Measurements from ENCODE around the gene FGFBP3.
"Not testable (repeated sequence)": the region's sequence is repeated elsewhere in the genome, so short reads cannot be mapped to it uniquely, and the experiment has no call there.

FGFBP3 gene

DNA sequence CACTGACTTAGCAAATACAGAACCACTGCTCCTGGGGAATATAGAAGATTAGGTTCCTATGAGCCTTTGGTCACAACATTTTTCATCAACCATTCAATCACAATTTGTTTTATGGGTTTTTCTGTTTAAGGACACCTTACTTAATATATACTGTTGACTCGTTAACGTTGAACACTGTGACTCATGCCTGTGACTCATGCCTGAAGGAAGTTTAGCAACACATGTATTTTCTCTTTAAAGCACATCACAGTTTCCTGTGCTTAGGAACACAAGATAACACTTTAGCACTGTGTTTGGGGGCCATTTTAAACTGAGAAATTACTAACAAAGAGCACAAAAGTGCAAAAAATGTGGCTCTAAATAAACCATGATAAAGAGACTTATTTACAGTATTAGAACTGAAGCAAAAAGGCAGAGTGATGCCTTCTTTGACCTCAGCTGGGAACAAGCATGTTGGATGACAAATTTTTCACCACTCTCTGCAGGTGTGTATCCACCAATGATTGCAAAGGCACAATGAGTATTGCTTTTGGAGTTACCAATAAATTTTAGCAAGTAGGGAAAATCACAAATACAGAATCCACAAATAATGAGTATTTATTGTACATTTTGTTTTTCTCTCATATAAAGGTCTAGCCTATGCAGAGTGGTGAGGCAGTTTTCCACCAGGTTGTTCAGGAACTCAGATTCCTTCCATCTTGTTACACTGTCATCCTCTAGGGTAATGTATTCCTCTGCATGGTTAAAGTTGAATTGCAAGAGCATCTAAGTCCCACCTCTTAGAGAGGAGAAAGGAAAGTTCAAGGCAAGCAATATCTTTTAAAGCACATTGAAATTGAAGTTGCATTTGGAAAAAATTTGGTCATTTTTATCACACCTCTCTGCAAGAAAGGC is 7.3 kb downstream of the FGFBP3 start:
- no peak for DNase-seq (ENCODE audit: low spot score)

GRCh38 chr10:91897421-91897820 is 11.9 kb downstream of the FGFBP3 start:
- no peak for DNase-seq (ENCODE audit: low spot score)

- DNase-seq (ENCODE audit: low spot score) = no peak
Observed at GRCh38 chr10:91896212-91896756, 13.0 kb downstream of the FGFBP3 start.

DNA sequence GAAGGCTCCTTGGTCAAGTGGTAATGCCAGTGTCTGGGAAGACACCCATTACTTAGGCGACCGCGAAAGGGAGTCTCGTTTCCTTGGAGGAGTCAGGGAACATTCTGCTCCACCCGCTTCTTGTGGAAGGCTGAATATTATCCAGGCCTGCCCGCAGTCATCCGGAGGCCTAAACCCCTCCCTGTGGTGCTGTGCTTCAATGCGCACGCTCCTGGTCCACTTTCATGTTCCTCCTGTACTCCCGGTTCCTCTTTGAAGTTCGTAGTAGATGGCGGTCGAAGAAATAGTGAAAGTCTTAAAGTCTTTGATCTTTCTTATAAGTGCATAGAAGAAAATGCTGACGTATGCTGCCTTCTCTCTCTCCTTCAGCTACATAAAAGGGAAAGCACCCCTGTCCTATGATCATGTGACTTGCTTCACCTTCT is 15.0 kb downstream of the FGFBP3 start:
- not testable (repeated sequence) for DNase-seq (ENCODE audit: low spot score)

DNA sequence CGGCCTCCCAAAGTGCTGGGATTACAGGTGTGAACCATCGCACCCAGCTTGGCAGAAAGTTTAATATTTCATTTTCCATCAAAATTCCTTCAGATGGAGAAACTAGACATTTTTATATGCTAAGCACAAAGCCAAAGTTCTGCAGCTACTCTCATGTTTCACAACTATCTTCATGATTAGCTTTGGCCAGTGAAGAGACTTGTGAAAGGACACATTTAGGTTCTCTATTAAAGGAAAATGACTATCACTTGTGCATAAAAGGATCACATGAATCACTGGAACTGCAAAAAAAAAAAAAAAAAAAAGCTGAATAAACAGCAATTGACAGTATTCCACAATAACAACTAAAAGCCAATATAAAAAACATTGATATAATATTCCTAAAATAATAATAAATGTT is 16.2 kb downstream of the FGFBP3 start:
- no peak for DNase-seq (ENCODE audit: low spot score)

DNA sequence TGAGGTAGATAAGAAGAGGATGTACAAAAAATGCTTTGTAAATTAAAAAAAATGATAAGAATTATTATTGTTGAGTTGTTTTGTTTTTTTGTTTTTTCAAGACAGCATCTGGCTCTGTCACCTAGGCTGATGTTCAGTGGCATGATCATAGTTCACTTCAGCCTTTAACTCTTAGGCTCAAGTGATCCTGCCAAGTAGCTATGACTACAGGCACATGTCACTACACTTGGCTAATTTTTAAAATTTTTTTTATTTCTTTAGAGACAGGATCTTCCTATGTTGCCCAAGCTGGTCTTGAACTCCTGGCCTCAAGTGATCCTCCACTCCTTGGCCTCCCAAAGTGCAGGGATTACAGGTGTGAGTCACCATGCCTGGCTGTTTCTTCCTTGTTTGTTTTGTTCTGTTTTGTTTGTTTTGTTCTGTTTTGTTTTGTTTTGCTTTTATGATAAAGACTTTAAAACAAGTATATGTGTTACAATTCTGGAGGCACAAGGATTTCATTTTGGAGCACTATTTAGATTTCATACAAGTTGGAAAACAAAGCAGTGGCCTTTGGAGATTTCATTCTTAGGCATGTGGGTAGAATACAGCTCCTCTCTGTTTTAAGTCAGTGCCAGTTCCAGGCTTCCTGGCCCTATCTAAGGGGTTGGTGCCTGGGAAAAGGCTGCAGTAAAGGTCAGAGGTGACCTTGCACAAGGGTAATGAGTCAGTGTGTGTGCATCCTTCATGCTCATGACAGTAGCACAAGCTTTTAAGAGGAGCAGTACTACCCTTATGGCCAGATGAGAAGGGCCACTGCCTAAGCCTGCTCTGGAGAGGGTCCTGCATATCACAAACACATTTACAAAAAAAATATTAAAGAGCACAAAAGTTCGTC is 17.9 kb downstream of the FGFBP3 start:
- DNase-seq (ENCODE audit: low spot score) = no peak

GRCh38 chr10:91887272-91888076 is 21.8 kb downstream of the FGFBP3 start:
- peak; percentile 62 for DNase-seq (ENCODE audit: low spot score)

GRCh38 chr10:91886954-91887271 is 22.4 kb downstream of the FGFBP3 start:
- no peak for DNase-seq (ENCODE audit: low spot score)

DNA sequence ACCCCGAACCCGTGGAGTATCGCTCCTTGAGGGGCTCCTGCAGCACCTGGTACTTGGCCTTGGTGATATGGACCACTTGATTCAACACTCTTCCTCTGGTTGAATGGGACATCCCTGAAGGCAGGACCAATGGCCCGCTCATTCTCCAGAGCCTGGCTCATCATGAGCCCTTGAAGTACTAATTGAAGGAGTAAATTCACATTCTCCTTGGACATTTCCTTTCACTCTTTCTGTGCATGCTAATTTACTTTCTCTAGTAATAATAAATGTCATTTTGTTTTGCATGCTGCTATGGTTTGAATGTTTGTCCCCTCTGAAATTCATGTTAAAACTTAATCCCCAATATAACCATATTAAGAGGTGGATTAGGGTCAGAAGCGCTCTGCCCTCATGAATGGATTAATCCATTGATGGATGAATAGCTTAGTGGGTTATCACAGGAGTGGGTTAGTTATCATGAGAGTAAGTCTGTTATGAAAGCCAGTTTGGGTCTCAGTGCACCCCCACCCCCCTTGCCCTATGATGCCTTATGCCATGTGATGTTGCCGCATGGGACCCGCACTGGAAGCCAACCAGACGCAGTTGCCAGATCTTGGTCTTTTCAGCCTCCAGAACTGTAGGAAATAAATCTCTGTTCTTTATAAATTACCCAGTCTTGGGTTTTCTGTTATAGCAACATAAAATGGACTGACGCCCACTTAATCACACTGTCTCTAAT is 23.8 kb downstream of the FGFBP3 start:
- no peak for DNase-seq (ENCODE audit: low spot score)

DNA sequence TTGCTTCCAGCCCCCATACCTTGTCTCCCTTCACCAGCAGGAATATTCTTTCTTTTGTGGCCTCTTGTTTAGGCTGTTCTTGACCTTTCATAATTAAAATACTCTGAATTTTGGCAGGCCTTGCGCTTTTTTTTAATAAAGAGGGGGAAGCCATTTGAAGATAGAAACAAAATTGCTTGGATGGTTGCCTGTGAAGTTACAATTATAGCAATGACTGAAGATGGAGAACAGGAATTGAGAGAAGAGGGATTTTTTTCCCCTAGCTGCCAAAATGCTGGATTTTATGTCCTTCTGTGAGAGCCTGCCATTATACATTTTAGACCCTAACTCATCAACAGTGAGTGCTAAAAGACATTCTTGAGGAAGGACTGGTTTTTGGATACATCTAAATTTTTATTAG is 24.8 kb downstream of the FGFBP3 start:
- DNase-seq (ENCODE audit: low spot score) = no peak

DNA sequence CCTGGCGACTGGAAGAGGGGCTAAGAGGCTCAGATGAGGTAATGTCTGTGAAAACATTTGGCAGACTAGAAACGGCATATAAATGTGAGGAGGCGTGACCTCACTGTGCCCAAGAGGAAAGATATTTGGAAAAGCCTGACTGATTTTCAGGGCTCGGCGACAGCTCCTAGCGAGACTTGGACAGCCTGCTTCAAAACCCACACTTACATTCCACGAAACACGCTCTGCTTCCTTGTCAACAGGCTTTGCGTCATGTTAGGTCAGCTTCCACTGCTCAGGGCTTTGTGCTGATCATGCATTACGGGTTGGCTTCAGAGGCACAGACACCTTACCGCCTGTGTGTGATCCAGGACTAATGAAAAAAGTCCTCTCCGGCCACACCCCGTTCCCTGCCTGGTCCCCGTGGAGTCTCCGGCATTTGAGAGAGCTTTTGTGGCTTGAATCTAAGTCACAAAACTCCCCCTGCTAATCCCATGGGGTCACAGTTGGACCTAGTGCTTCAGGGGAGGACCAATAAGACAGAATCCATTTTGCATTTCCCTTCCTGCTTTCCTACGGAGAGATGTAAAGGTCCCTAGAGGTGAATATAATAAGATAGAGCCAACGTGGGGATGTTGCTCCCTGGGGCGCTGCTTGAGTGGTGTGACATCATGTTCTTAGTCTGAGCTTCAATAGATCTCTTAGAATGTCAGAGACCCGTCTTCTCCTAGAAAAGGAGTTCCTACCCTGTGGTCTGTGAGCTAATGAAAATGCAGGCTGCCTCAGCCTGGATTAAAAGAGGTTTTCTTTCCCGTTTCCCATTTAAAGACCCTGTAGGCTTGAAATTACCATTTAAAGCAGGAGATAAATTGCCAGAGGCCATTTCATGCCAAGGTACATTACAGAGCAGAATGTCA is 25.5 kb downstream of the FGFBP3 start:
- no peak for DNase-seq (ENCODE audit: low spot score)

DNA sequence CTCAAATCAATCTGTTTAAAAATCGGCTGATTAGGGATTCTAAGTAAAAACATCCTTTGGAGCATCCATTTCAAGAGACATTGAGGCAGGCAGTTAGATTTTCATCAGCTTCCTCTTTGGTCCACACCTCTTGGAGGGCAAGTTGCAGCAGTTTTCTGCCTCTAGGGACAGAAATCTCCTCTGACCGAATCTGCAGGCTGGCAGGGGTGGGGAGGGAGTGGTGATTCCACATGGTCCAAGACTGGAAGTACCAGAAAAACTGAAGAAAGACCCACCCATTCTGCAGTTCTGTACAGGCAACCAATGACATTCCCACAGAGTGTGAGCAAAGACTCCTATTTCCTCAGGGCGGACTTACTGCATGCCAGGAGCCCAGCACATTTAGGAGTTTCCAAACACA is 29.0 kb downstream of the FGFBP3 start:
- DNase-seq (ENCODE audit: low spot score) = no peak

- DNase-seq (ENCODE audit: low spot score) = no peak
Observed at GRCh38 chr10:91879515-91880170, 29.6 kb downstream of the FGFBP3 start.

- no peak for DNase-seq (ENCODE audit: low spot score)
Observed at GRCh38 chr10:91875779-91876178, 33.5 kb downstream of the FGFBP3 start.

GRCh38 chr10:91875156-91875555 is 34.1 kb downstream of the FGFBP3 start:
- no peak for DNase-seq (ENCODE audit: low spot score)

- DNase-seq (ENCODE audit: low spot score) = no peak
Observed at GRCh38 chr10:91865562-91866081, 43.7 kb downstream of the FGFBP3 start.

DNA sequence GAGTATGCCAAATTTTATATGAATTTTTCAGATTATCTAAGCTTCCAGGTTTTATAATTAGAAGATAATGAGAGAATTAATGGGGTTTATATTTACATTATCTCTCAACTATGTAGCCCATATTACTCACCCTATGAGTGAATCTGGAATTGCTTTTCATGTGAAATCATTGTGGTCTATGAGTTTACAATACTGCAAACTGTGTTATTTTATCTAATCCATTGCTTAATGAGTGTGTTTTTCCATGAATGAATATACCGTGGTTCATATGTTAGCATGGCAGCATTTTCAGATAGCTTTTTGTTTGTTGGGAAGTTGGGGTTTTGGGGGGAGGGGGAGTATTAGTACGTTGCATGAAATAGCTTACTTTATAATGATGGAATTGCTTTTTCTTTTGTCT is 44.5 kb downstream of the FGFBP3 start:
- DNase-seq (ENCODE audit: low spot score) = no peak

GRCh38 chr10:91864099-91864498 is 45.2 kb downstream of the FGFBP3 start:
- no peak for DNase-seq (ENCODE audit: low spot score)

DNA sequence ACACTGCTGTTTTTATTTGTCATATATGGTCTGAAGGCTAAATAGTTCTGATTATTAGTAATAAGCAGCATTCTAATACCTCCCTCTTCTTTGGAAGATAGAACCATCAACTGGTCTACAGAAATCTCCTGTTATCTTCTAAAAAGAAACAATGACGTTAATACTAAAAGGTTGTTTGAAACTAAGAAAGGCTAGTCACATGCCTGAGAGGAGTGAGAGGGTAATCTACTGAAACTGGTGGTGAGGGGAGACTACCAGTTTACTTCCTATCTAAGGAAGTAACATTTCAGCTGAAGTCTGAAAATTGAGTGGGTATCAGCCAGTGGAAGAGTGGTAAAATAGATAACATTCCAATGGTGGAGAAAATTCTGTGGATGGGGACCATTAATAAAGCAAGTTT is 48.4 kb downstream of the FGFBP3 start:
- no peak for DNase-seq (ENCODE audit: low spot score)

DNA sequence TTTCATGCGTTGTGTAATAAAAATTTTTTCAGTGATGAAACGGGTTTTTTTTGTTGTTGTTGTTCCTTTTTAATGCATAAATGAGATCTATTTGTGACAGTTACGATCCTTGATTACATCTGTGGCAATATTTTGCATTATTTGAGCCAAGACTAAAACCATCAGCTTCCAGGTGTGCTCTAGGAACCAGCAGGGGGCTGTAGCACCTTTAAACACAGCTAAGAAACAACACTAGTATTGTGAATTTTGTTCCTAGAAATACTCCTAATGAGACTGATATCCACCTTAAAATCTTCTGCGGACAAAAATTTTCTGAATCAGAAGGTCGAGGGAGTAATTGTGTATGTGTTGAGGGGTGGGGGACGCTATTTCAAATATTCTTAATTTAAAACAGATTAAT is 52.6 kb downstream of the FGFBP3 start:
- no peak for DNase-seq (ENCODE audit: low spot score)

All from HuH-7 (cell line).